Adrenal gland (tissue), 5 donors: ENCODE measurements around the gene KRT77.

ENCODE experiments used
- CTCF ChIP-seq, 6 experiments: fragments of 450-650 bp in 4 of 6; fragments of 200-600 bp in 2 of 6; sonication (generic) in 1 of 6; IDR thresholded peaks; 1 replicate in 5 of 6; 2 replicates in 1 of 6; pipeline versions ENCODE4 v1.5.1 to v1.8.0; 2016 to 2021; ENCODE audit warnings: antibody characterized with exemption in 6 of 6, mild to moderate bottlenecking in 2 of 6, moderate library complexity in 1 of 6
- POLR2A ChIP-seq, 2 donors: fragments of 450-650 bp; IDR thresholded peaks; one replicate each; pipeline ENCODE4 v1.6.1; 2017; ENCODE audit warnings: antibody characterized with exemption in 2 of 2, mild to moderate bottlenecking in 2 of 2, moderate library complexity in 1 of 2
- donor health status: DM: no; HTN: no; CAD: no.

DNA sequence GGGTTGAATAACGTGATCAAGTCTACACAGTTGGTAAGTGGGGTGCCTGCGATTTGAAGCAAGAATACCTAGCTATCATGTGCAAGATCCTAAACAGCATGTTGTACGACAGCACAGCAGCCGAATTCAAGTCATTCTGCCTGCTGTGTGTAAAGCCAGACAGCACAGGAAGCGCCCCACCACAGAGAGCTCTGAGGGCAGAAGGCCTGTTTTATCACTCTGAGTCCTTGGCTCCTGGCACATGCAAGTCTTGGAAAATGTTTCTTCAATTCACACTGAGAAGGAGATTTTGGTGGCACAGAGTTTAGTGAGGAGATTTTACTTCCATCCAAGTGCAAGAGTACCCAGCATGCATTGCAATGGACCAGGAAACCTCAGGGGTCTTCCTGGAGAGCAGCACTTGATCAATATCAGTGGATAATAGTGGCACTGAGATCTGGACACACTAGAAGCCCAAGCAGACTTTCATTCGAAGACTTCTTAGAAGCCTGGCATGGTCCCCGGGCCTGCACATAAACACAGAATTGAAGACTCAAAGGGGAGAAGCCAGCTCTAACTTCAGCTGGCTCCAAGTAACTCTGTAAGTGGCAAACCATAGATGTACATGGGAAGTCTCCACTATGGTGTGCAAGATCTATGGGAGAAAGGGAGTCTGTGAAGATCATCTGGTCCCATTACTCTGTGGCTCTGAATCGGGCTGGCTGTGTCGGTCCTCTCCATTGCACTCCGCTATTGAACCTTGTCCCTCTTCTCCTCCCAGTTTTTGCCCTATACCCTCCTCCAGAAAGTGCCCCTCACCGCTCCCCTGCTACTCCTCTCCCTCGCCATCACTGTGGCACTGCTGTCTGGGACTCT is 21.6 kb downstream of the KRT77 start:
- TF ChIP-seq CTCF (IDR thresholded peaks at IDR 0.05) (no peak), POLR2A (IDR thresholded peaks at IDR 0.05) (no peak)
